IMR-90 (cell line): ENCODE results near the gene ATG2A. TPM values are rescaled to one million over a fixed set of nuclear protein-coding genes. Genes with fewer than 3 reads are reported as not detected.

Source experiments
- CTCF ChIP-seq: conservative IDR thresholded peaks from 2 replicates; pipeline ENCODE4 v1.5.1; 2012; ENCODE audit warnings: mild to moderate bottlenecking, low read depth, low read length, improper control_type of control experiment
- MXI1 ChIP-seq: IDR thresholded peaks from 2 replicates; pipeline ENCODE4 v1.6.1; 2012; ENCODE audit warnings: low read depth, mild to moderate bottlenecking, low read length, moderate library complexity, borderline replicate concordance
- polyA plus RNA-seq, 3 experiments: library from polyadenylated mRNA; depleted of rRNA; stranded (reverse); fragments of >200 nt; gene quantifications; 2 replicates each; pipeline ENCODE4 v1.2.3, GENCODE V29; 2012; ENCODE audit warnings: low replicate concordance in 1 of 3
- total RNA-seq: library from RNA; depleted of rRNA; stranded (reverse); fragments of >200 nt; gene quantifications from 2 replicates; pipeline ENCODE4 v1.2.3, GENCODE V29; 2012

Gene ATG2A
- total and polyA plus RNA-seq, 2 of the 4 experiments (the other 2 are of a cell fraction) = 3.2 to 10.5 TPM

- TF ChIP-seq CTCF (no peak), MXI1 (no peak)
Observed at GRCh38 chr11:64879244-64879900, 37.6 kb downstream of the ATG2A start (continued).
